ENCODE measurements around the gene MAST4. TPM values are rescaled to one million over a fixed set of nuclear protein-coding genes. Genes with fewer than 3 reads are reported as not detected.

MAST4 gene
- total RNA-seq, 1 donor from 2014 or later = 112 TPM

GRCh38 chr5:66585291-66585690, 10.9 kb upstream of the MAST4 start:
- Mint-ChIP-seq H3K4me3 (ENCODE audit: unreplicated experiment) (no peak overlapping the region), H3K9me3 (ENCODE audit: unreplicated experiment) (no peaks in the 10 kb centered on the region), H3K27ac (ENCODE audit: unreplicated experiment) (no peak overlapping the region), H3K36me3 (ENCODE audit: low read depth, unreplicated experiment) (no peaks in the 10 kb centered on the region), H3K4me1 (ENCODE audit: unreplicated experiment) (peaks cover 11% of the 10 kb centered on the region), H3K27me3 (ENCODE audit: unreplicated experiment) (no peaks in the 10 kb centered on the region)
- TF ChIP-seq CTCF (IDR thresholded peaks at IDR 0.05; ENCODE audit: unreplicated experiment) = no peak
- no peak for DNase-seq (ENCODE audit: low spot score)

- Mint-ChIP-seq H3K36me3 (ENCODE audit: low read depth, unreplicated experiment) (no peaks in the 10 kb centered on the region), H3K4me1 (ENCODE audit: unreplicated experiment) (peaks cover 5% of the 10 kb centered on the region), H3K9me3 (ENCODE audit: unreplicated experiment) (no peaks in the 10 kb centered on the region), H3K4me3 (ENCODE audit: unreplicated experiment) (no peak overlapping the region), H3K27me3 (ENCODE audit: unreplicated experiment) (no peaks in the 10 kb centered on the region), H3K27ac (ENCODE audit: unreplicated experiment) (no peak overlapping the region)
- no peak for DNase-seq (ENCODE audit: low spot score)
- TF ChIP-seq CTCF (IDR thresholded peaks at IDR 0.05; ENCODE audit: unreplicated experiment) = no peak
Observed at GRCh38 chr5:66587771-66588170, 8.4 kb upstream of the MAST4 start.

GRCh38 chr5:66596636-66597182, 516 bp downstream of the MAST4 start:
- no peak for TF ChIP-seq CTCF (IDR thresholded peaks at IDR 0.05; ENCODE audit: unreplicated experiment)

GRCh38 chr5:66597183-66597757, 1.1 kb downstream of the MAST4 start:
- DNase-seq (ENCODE audit: low spot score) = peak; percentile 50
- peak overlapping the region; percentile 97 for H3K4me3 Mint-ChIP-seq (ENCODE audit: unreplicated experiment)
- peaks cover 10% of the 10 kb centered on the region for H3K4me1 Mint-ChIP-seq (ENCODE audit: unreplicated experiment)
- H3K36me3 Mint-ChIP-seq (ENCODE audit: low read depth, unreplicated experiment) = peaks cover 7% of the 10 kb centered on the region
- H3K27ac Mint-ChIP-seq (ENCODE audit: unreplicated experiment) = no peak overlapping the region
- H3K9me3 Mint-ChIP-seq (ENCODE audit: unreplicated experiment) = peaks cover 4% of the 10 kb centered on the region
- peaks cover 16% of the 10 kb centered on the region for H3K27me3 Mint-ChIP-seq (ENCODE audit: unreplicated experiment)
- no peak for TF ChIP-seq CTCF (IDR thresholded peaks at IDR 0.05; ENCODE audit: unreplicated experiment)

More at GRCh38 chr5:66596636-66597182, 516 bp downstream of the MAST4 start:
- Mint-ChIP-seq H3K36me3 (ENCODE audit: low read depth, unreplicated experiment) (peaks cover 7% of the 10 kb centered on the region), H3K9me3 (ENCODE audit: unreplicated experiment) (peaks cover 4% of the 10 kb centered on the region), H3K4me3 (ENCODE audit: unreplicated experiment) (peak overlapping the region; percentile 97), H3K27me3 (ENCODE audit: unreplicated experiment) (peaks cover 16% of the 10 kb centered on the region), H3K27ac (ENCODE audit: unreplicated experiment) (no peak overlapping the region), H3K4me1 (ENCODE audit: unreplicated experiment) (peaks cover 10% of the 10 kb centered on the region)
- peak; percentile 44 for DNase-seq (ENCODE audit: low spot score)

GRCh38 chr5:66602621-66603020, 6.4 kb downstream of the MAST4 start:
- Mint-ChIP-seq H3K36me3 (ENCODE audit: low read depth, unreplicated experiment) (peaks cover 4% of the 10 kb centered on the region), H3K27ac (ENCODE audit: unreplicated experiment) (no peak overlapping the region), H3K4me3 (ENCODE audit: unreplicated experiment) (no peak overlapping the region), H3K4me1 (ENCODE audit: unreplicated experiment) (peaks cover under 1% of the 10 kb centered on the region), H3K9me3 (ENCODE audit: unreplicated experiment) (peaks cover 4% of the 10 kb centered on the region), H3K27me3 (ENCODE audit: unreplicated experiment) (peaks cover 10% of the 10 kb centered on the region)
- no peak for TF ChIP-seq CTCF (IDR thresholded peaks at IDR 0.05; ENCODE audit: unreplicated experiment)
- DNase-seq (ENCODE audit: low spot score) = no peak

All from endothelial cell (in vitro differentiated cells).